Measurements from ENCODE around the gene CDC37L1. TPM values are rescaled to one million over a fixed set of nuclear protein-coding genes. Genes with fewer than 3 reads are reported as not detected.
A peak's percentile ranks its signal among the peaks of the same experiment; 100 is the strongest.

Gene CDC37L1
- total and polyA plus RNA-seq, 2 of the 8 experiments (the other 6 are each of a cell fraction or from before 2014, with no cell fraction given), result 4.6 to 23.8 TPM

- Histone ChIP-seq H2AFZ (ENCODE audit: low read length) (no peak overlapping the region), H3K27me3 (replicated peaks in 1 of 4; ENCODE audit: control insufficient read depth in 3 of 4, extremely low read depth in 1 of 4, insufficient read depth in 3 of 4, low read length in 3 of 4) (no peaks in the 10 kb centered on the region), H4K5ac (ENCODE audit: insufficient read length, low read depth, low read length) (no peak overlapping the region), H3K18ac (ENCODE audit: extremely low read depth, low read length) (no peak overlapping the region), H4K20me1 (replicated peaks in 1 of 2; ENCODE audit: control insufficient read depth in 1 of 2, insufficient read depth in 2 of 2, low read length in 2 of 2) (no peaks in the 10 kb centered on the region), H3K4me3 (ENCODE audit: extremely low read depth in 1 of 4, insufficient read depth in 2 of 4, low read depth in 3 of 4, low read length in 4 of 4) (no peak overlapping the region), H2BK5ac (ENCODE audit: low read depth, low read length) (no peak overlapping the region), H3K23me2 (ENCODE audit: low read depth, low read length) (no peaks in the 10 kb centered on the region), H3K9ac (replicated peaks in 1 of 4; ENCODE audit: extremely low read depth in 1 of 4, low read depth in 3 of 4, low read length in 3 of 4) (no peak overlapping the region), H3K36me3 (ENCODE audit: control insufficient read depth in 2 of 4, insufficient read depth in 4 of 4, low read length in 3 of 4) (no peaks in the 10 kb centered on the region), H3K79me1 (ENCODE audit: low read depth, low read length) (no peaks in the 10 kb centered on the region), H2BK12ac (ENCODE audit: low read depth, low read length) (no peak overlapping the region), H3K27ac (ENCODE audit: low read depth, low read length) (no peak overlapping the region), H3K4me2 (ENCODE audit: insufficient read depth in 1 of 2, low read depth in 2 of 2, low read length in 2 of 2) (no peak overlapping the region), H3K79me2 (ENCODE audit: control insufficient read depth in 1 of 2, insufficient read depth in 2 of 2, low read length in 2 of 2) (no peaks in the 10 kb centered on the region), H3K56ac (replicated peaks; ENCODE audit: insufficient read length, low read depth, low read length) (no peak overlapping the region), H3K4ac (replicated peaks; ENCODE audit: insufficient read length, low read depth, low read length) (no peak overlapping the region), H2BK20ac (ENCODE audit: low read length) (no peak overlapping the region), H3K4me1 (replicated peaks in 1 of 4; ENCODE audit: control insufficient read depth in 3 of 4, insufficient read depth in 4 of 4, low read length in 3 of 4) (no peaks in the 10 kb centered on the region), H2BK15ac (ENCODE audit: low read length) (no peak overlapping the region), H2AK5ac (ENCODE audit: low read depth, low read length) (no peak overlapping the region), H4K91ac (replicated peaks; ENCODE audit: insufficient read length, low read length) (no peak overlapping the region), H4K8ac (ENCODE audit: extremely low read depth, insufficient read depth, low read length) (no peak overlapping the region), H3K23ac (ENCODE audit: insufficient read length) (no peak overlapping the region), H3K14ac (ENCODE audit: insufficient read length) (no peak overlapping the region), H2BK120ac (replicated peaks; ENCODE audit: low read depth, low read length) (no peak overlapping the region), H3K9me3 (ENCODE audit: insufficient read depth in 2 of 2, low read depth in 1 of 2, low read length in 1 of 2) (no peaks in the 10 kb centered on the region)
- TF ChIP-seq CBX8 (IDR thresholded peaks at IDR 0.05; ENCODE audit: borderline replicate concordance, low read depth, low read length), result no peak
- peak in 2 of 3 experiments; percentile 54 to 65; a peak in 3 of 4 replicates for TF ChIP-seq CTCF (IDR thresholded peaks at IDR 0.05; ENCODE audit: control extremely low read depth in 1 of 3, insufficient read depth in 1 of 3, low read depth in 1 of 3, low read length in 3 of 3)
- TF ChIP-seq TEAD4 (IDR thresholded peaks at IDR 0.05; ENCODE audit: low read depth, low read length), result no peak
- TF ChIP-seq RAD21 (IDR thresholded peaks at IDR 0.05 in 1 of 2, conservative IDR thresholded peaks at IDR 0.05 in 1 of 2; ENCODE audit: low read depth in 2 of 2, low read length in 2 of 2), result peak; percentile 86 to 87
- 55% methylated on average over 2 of the region's 2 CpGs; no CpG with 5 or more reads in 1 of the 2 experiments for WGBS, 2 experiments (ENCODE audit: extremely low coverage in 1 of 2, insufficient coverage in 1 of 2, insufficient read length in 1 of 2, insufficient replicate concordance in 2 of 2, low coverage in 1 of 2, low lambda C conversion rate in 2 of 2, missing lambda C conversion rate in 1 of 2)
- DNase-seq (ENCODE audit: low read depth in 1 of 2, low spot score in 2 of 2) (no peak), FAIRE-seq (peak; percentile 87)
- ChIA-PET POLR2A (ENCODE audit: partially characterized antibody) (interaction anchor here (0.7 kb wide), 1 partner anchor 35 kb away, joined by 3 read pairs; no protein-coding TSS in a partner anchor), CTCF (ENCODE audit: partially characterized antibody) (interaction anchor here (0.6 to 5.3 kb wide), 32 partner anchors 11 to 326 kb away, joined by 3 to 68 read pairs (median 4); partner anchors contain the start of gene PLPP6)
Observed at GRCh38 chr9:4640027-4640426, 39.3 kb upstream of the CDC37L1 start.
